AG04449 (cell line): ENCODE data around the gene ODAM.
"Not testable (repeated sequence)": the region's sequence is repeated elsewhere in the genome, so short reads cannot be mapped to it uniquely, and the experiment has no call there.

Experiments
- CTCF ChIA-PET: fragments of 350-600 bp; formaldehyde crosslinking; extraction: SDS; loops from one replicate; lab custom pipeline; 2021; ENCODE audit warnings: antibody characterized with exemption; lab: Yijun Ruan, JAX
- POLR2A ChIA-PET: fragments of 400-600, 350-600 bp; formaldehyde crosslinking; extraction: SDS; loops from one replicate; lab custom pipeline; 2020; ENCODE audit warnings: antibody characterized with exemption, inconsistent platforms; lab: Yijun Ruan, JAX
- DNase-seq: peaks from one replicate; pipeline ENCODE4 v3.0.0-alpha.2; 2010; ENCODE audit warnings: low read depth, low spot score
- H3K4me3 ChIP-seq: 2 replicates; pipeline ENCODE4 v1.5.1; 2011; ENCODE audit warnings: low read depth, mild to moderate bottlenecking, control low read depth, low read length
- CTCF ChIP-seq: IDR thresholded peaks from one replicate; pipeline ENCODE4 v1.5.1; 2011; ENCODE audit warnings: mild to moderate bottlenecking, moderate library complexity, low read length, control low read depth, inconsistent platforms; ENCODE audit not compliant: insufficient read depth; ENCODE audit errors: missing control alignments

The ODAM gene

GRCh38 chr4:70239884-70240591, 44.5 kb downstream of the ODAM start:
- ChIA-PET POLR2A (no interaction called here), CTCF (no interaction called here)
- no peak for DNase-seq
- no peak for TF ChIP-seq CTCF
- H3K4me3 ChIP-seq = no peak overlapping the region

- H3K4me3 ChIP-seq, DNase-seq, POLR2A ChIA-PET, CTCF ChIA-PET: not testable (repeated sequence)
Measured at GRCh38 chr4:70242297-70242696, 46.8 kb downstream of the ODAM start, which contains the start of gene CSN3. Gene CSN3 (plus strand): TSS chr4:70242597. CDS start chr4:70244820, 2,223 bp downstream.

- POLR2A ChIA-PET = no interaction called here
- CTCF ChIA-PET = no interaction called here
- no peak for TF ChIP-seq CTCF
- DNase-seq = no peak
- no peak overlapping the region for H3K4me3 ChIP-seq
Measured at GRCh38 chr4:70243091-70243490, 47.6 kb downstream of the ODAM start.

- POLR2A ChIA-PET = no interaction called here
Measured at GRCh38 chr4:70251250-70251944, 55.9 kb downstream of the ODAM start.

GRCh38 chr4:70251945-70252277, 56.4 kb downstream of the ODAM start:
- no peak for TF ChIP-seq CTCF
- POLR2A ChIA-PET = no interaction called here
- H3K4me3 ChIP-seq = no peak overlapping the region
- CTCF ChIA-PET = no interaction called here
- DNase-seq = no peak

More at GRCh38 chr4:70251250-70251944, 55.9 kb downstream of the ODAM start:
- TF ChIP-seq CTCF = no peak
- CTCF ChIA-PET = no interaction called here
- no peak for DNase-seq
- no peak overlapping the region for H3K4me3 ChIP-seq
